HEK293 (cell line): ENCODE measurements around the gene RANBP1.

Experiments used
- GLI2 ChIP-seq: fragments of 450-650 bp; formaldehyde crosslinking; IDR thresholded peaks from 2 replicates; pipeline ENCODE4; 2017; ENCODE audit warnings: missing biosample characterization, missing genetic modification characterization, low read depth, borderline replicate concordance
- HIC1 ChIP-seq: fragments of 450-650 bp; formaldehyde crosslinking; IDR thresholded peaks from 2 replicates; pipeline ENCODE4 v1.5.1; 2016; ENCODE audit warnings: missing biosample characterization, missing genetic modification characterization
- IKZF3 ChIP-seq: fragments of 450-650 bp; IDR thresholded peaks from 2 replicates; pipeline ENCODE4 v1.5.0; 2018; ENCODE audit warnings: missing biosample characterization, mild to moderate bottlenecking, missing genetic modification characterization, moderate library complexity
- KLF10 ChIP-seq: fragments of 450-650 bp; IDR thresholded peaks from 2 replicates; pipeline ENCODE4 v1.5.1; 2018; ENCODE audit warnings: missing biosample characterization, mild to moderate bottlenecking, missing genetic modification characterization
- KLF17 ChIP-seq: fragments of 450-650 bp; formaldehyde crosslinking; IDR thresholded peaks from 2 replicates; pipeline ENCODE4 v1.5.1; 2016; ENCODE audit warnings: missing biosample characterization, missing genetic modification characterization
- MZF1 ChIP-seq: fragments of 450-650 bp; formaldehyde crosslinking; IDR thresholded peaks from 2 replicates; pipeline ENCODE4 v1.5.1; 2017; ENCODE audit warnings: missing biosample characterization, missing genetic modification characterization, borderline replicate concordance
- OVOL3 ChIP-seq: fragments of 450-650 bp; formaldehyde crosslinking; IDR thresholded peaks from 2 replicates; pipeline ENCODE4 v1.5.1; 2016; ENCODE audit warnings: missing biosample characterization, missing genetic modification characterization
- PRDM10 ChIP-seq: fragments of 450-650 bp; formaldehyde crosslinking; IDR thresholded peaks from 2 replicates; pipeline ENCODE4 v1.5.1; 2016; ENCODE audit warnings: missing biosample characterization, missing genetic modification characterization
- SP7 ChIP-seq: fragments of 450-650 bp; formaldehyde crosslinking; IDR thresholded peaks from 2 replicates; pipeline ENCODE4 v1.5.1; 2016; ENCODE audit warnings: missing biosample characterization, missing genetic modification characterization
- YY1 ChIP-seq: fragments of 450-650 bp; formaldehyde crosslinking; IDR thresholded peaks from 2 replicates; pipeline ENCODE4 v1.5.1; 2018; ENCODE audit warnings: missing biosample characterization, missing genetic modification characterization
- ZBTB17 ChIP-seq: fragments of 450-650 bp; formaldehyde crosslinking; IDR thresholded peaks from 2 replicates; pipeline ENCODE4 v1.5.1; 2016; ENCODE audit warnings: missing biosample characterization, missing genetic modification characterization
- ZEB2 ChIP-seq: fragments of 450-650 bp; formaldehyde crosslinking; IDR thresholded peaks from 2 replicates; pipeline ENCODE4 v1.5.1; 2016; ENCODE audit warnings: missing biosample characterization, missing genetic modification characterization
- ZFHX2 ChIP-seq: fragments of 450-650 bp; formaldehyde crosslinking; conservative IDR thresholded peaks from 2 replicates; pipeline ENCODE4 v1.5.1; 2016; ENCODE audit warnings: missing biosample characterization, missing genetic modification characterization
- ZFP69B ChIP-seq: fragments of 450-650 bp; formaldehyde crosslinking; IDR thresholded peaks from 2 replicates; pipeline ENCODE4 v1.5.1; 2016; ENCODE audit warnings: missing biosample characterization, missing genetic modification characterization
- ZNF157 ChIP-seq: fragments of 450-650 bp; formaldehyde crosslinking; IDR thresholded peaks from 2 replicates; pipeline ENCODE4 v1.5.1; 2016; ENCODE audit warnings: missing biosample characterization, missing genetic modification characterization
- ZNF16 ChIP-seq: fragments of 450-650 bp; formaldehyde crosslinking; IDR thresholded peaks from 2 replicates; pipeline ENCODE4 v1.5.1; 2016; ENCODE audit warnings: low read depth, missing biosample characterization, missing genetic modification characterization
- ZNF174 ChIP-seq: fragments of 450-650 bp; formaldehyde crosslinking; IDR thresholded peaks from 2 replicates; pipeline ENCODE4 v1.5.0; 2017; ENCODE audit warnings: missing biosample characterization, mild to moderate bottlenecking, missing genetic modification characterization
- ZNF184 ChIP-seq: fragments of 450-650 bp; IDR thresholded peaks from 2 replicates; pipeline ENCODE4 v1.5.1; 2018; ENCODE audit warnings: missing biosample characterization, mild to moderate bottlenecking, missing genetic modification characterization
- ZNF211 ChIP-seq: fragments of 450-650 bp; formaldehyde crosslinking; IDR thresholded peaks from 2 replicates; pipeline ENCODE4 v1.5.1; 2016; ENCODE audit warnings: low read depth, missing biosample characterization, missing genetic modification characterization
- ZNF266 ChIP-seq: fragments of 450-650 bp; formaldehyde crosslinking; IDR thresholded peaks from 2 replicates; pipeline ENCODE4 v1.5.1; 2016; ENCODE audit warnings: missing biosample characterization, missing genetic modification characterization, low read depth
- ZNF391 ChIP-seq: fragments of 450-650 bp; formaldehyde crosslinking; IDR thresholded peaks from 2 replicates; pipeline ENCODE4 v1.5.1; 2016; ENCODE audit warnings: low read depth, missing biosample characterization, missing genetic modification characterization, borderline replicate concordance
- ZNF548 ChIP-seq: fragments of 450-650 bp; formaldehyde crosslinking; IDR thresholded peaks from 2 replicates; pipeline ENCODE4 v1.5.1; 2016; ENCODE audit warnings: missing biosample characterization, missing genetic modification characterization
- ZNF560 ChIP-seq: fragments of 450-650 bp; formaldehyde crosslinking; IDR thresholded peaks from 2 replicates; pipeline ENCODE4 v1.5.1; 2017; ENCODE audit warnings: missing biosample characterization, missing genetic modification characterization, borderline replicate concordance
- ZNF585B ChIP-seq: fragments of 450-650 bp; formaldehyde crosslinking; IDR thresholded peaks from 2 replicates; pipeline ENCODE4 v1.5.1; 2016; ENCODE audit warnings: missing biosample characterization, missing genetic modification characterization
- ZNF600 ChIP-seq: fragments of 450-650 bp; formaldehyde crosslinking; IDR thresholded peaks from 2 replicates; pipeline ENCODE4 v1.5.1; 2016; ENCODE audit warnings: missing biosample characterization, missing genetic modification characterization
- ZNF610 ChIP-seq: fragments of 450-650 bp; formaldehyde crosslinking; IDR thresholded peaks from 2 replicates; pipeline ENCODE4 v1.5.1; 2016; ENCODE audit warnings: missing biosample characterization, missing genetic modification characterization, borderline replicate concordance
- ZNF621 ChIP-seq: fragments of 450-650 bp; formaldehyde crosslinking; IDR thresholded peaks from 2 replicates; pipeline ENCODE4 v1.5.1; 2017; ENCODE audit warnings: missing biosample characterization, missing genetic modification characterization
- ZNF707 ChIP-seq: fragments of 450-650 bp; formaldehyde crosslinking; IDR thresholded peaks from 2 replicates; pipeline ENCODE4 v1.5.1; 2016; ENCODE audit warnings: missing biosample characterization, missing genetic modification characterization
- ZNF76 ChIP-seq: fragments of 450-650 bp; formaldehyde crosslinking; IDR thresholded peaks from 2 replicates; pipeline ENCODE4; 2016; ENCODE audit warnings: low read depth, missing biosample characterization, missing genetic modification characterization, borderline replicate concordance
- ZSCAN5A ChIP-seq: fragments of 450-650 bp; formaldehyde crosslinking; IDR thresholded peaks from 2 replicates; pipeline ENCODE4 v1.5.1; 2016; ENCODE audit warnings: missing biosample characterization, missing genetic modification characterization

The RANBP1 gene

GRCh38 chr22:20116951-20117632, 1.2 kb downstream of the RANBP1 start, which contains the start of gene TRMT2A (continued):
- TF ChIP-seq ZNF266 (tag by site-specific recombination) (no peak), YY1 (peak; percentile 79), ZNF548 (tag by site-specific recombination) (no peak), ZBTB17 (tag by site-specific recombination) (peak; percentile 88), ZNF76 (tag by site-specific recombination) (peak; percentile 96), KLF10 (peak; percentile 84), ZNF600 (tag by site-specific recombination) (no peak), SP7 (tag by site-specific recombination) (peak; percentile 95), ZNF621 (tag by site-specific recombination) (no peak), ZNF707 (tag by site-specific recombination) (no peak), ZFP69B (tag by site-specific recombination) (peak; percentile 72), ZFHX2 (peak; percentile 56; the same call in 1 of the 2 replicates), IKZF3 (peak; percentile 90), ZEB2 (tag by site-specific recombination) (peak; percentile 91), ZNF174 (tag by site-specific recombination) (no peak), ZSCAN5A (tag by site-specific recombination) (peak; percentile 39), KLF17 (tag by site-specific recombination) (peak; percentile 100), ZNF391 (tag by site-specific recombination) (peak; percentile 85; the same call in 1 of the 2 replicates), ZNF560 (tag by site-specific recombination) (no peak), GLI2 (tag by site-specific recombination) (peak; percentile 61; the same call in 1 of the 2 replicates), ZNF610 (tag by site-specific recombination) (peak; percentile 57; the same call in 1 of the 2 replicates), ZNF184 (tag by site-specific recombination) (peak; percentile 78), ZNF16 (tag by site-specific recombination) (no peak), PRDM10 (tag by site-specific recombination) (0 out of 2 replicates have a peak, but pooled peaks have one; percentile 55), HIC1 (tag by site-specific recombination) (peak; percentile 56; the same call in 1 of the 2 replicates), ZNF211 (tag by site-specific recombination) (no peak), ZNF157 (tag by site-specific recombination) (no peak), ZNF585B (tag by site-specific recombination) (no peak), MZF1 (no peak), OVOL3 (peak; percentile 58; the same call in 1 of the 2 replicates)
